Measurements from ENCODE around the gene DBNL.
"Not testable (repeated sequence)": the region's sequence is repeated elsewhere in the genome, so short reads cannot be mapped to it uniquely, and the experiment has no call there.

The DBNL gene

GRCh38 chr7:44044315-44045225 is at the start of gene DBNL:
Gene DBNL, plus strand, starts transcription at chr7:44044702. Its CDS starts 36 bp downstream, at chr7:44044738.
- DNase-seq (ENCODE audit: low spot score) = peak; percentile 98

GRCh38 chr7:43997532-43997931 is 47.0 kb upstream of the DBNL start, which contains the start of gene SPDYE1:
Gene SPDYE1, plus strand, starts transcription at chr7:43997897. Its CDS starts 2,053 bp downstream, at chr7:43999950.
- not testable (repeated sequence) for DNase-seq (ENCODE audit: low spot score)

- not testable (repeated sequence) for DNase-seq (ENCODE audit: low spot score)
These were observed 32.4 kb upstream of the DBNL start for GRCh38 chr7:44012081-44012480.

GRCh38 chr7:44015090-44015489 is 29.4 kb upstream of the DBNL start:
- DNase-seq (ENCODE audit: low spot score) = not testable (repeated sequence)

GRCh38 chr7:44018857-44019807 is 25.4 kb upstream of the DBNL start:
- peak; percentile 95 for DNase-seq (ENCODE audit: low spot score)

GRCh38 chr7:44019825-44020224 is 24.7 kb upstream of the DBNL start:
- not testable (repeated sequence) for DNase-seq (ENCODE audit: low spot score)

GRCh38 chr7:44022069-44022468 is 22.4 kb upstream of the DBNL start:
- not testable (repeated sequence) for DNase-seq (ENCODE audit: low spot score)

GRCh38 chr7:44022796-44023467 is 21.6 kb upstream of the DBNL start:
- DNase-seq (ENCODE audit: low spot score) = not testable (repeated sequence)

GRCh38 chr7:44029433-44029832 is 15.1 kb upstream of the DBNL start:
- DNase-seq (ENCODE audit: low spot score) = not testable (repeated sequence)

- DNase-seq (ENCODE audit: low spot score) = not testable (repeated sequence)
These were observed 14.5 kb upstream of the DBNL start for GRCh38 chr7:44030029-44030428.

- not testable (repeated sequence) for DNase-seq (ENCODE audit: low spot score)
These were observed 13.2 kb upstream of the DBNL start for GRCh38 chr7:44031319-44031718.

GRCh38 chr7:44032031-44032430 is 12.5 kb upstream of the DBNL start:
- DNase-seq (ENCODE audit: low spot score) = not testable (repeated sequence)

GRCh38 chr7:44033971-44034844 is 10.3 kb upstream of the DBNL start:
- DNase-seq (ENCODE audit: low spot score) = not testable (repeated sequence)

GRCh38 chr7:44036364-44036763 is 8.1 kb upstream of the DBNL start:
- not testable (repeated sequence) for DNase-seq (ENCODE audit: low spot score)

- not testable (repeated sequence) for DNase-seq (ENCODE audit: low spot score)
These were observed 6.6 kb upstream of the DBNL start for GRCh38 chr7:44037951-44038350.

GRCh38 chr7:44038553-44038952 is 5.9 kb upstream of the DBNL start:
- DNase-seq (ENCODE audit: low spot score) = not testable (repeated sequence)

GRCh38 chr7:44038961-44039558 is 5.4 kb upstream of the DBNL start:
- peak; percentile 76 for DNase-seq (ENCODE audit: low spot score)

GRCh38 chr7:44039800-44040492 is 4.6 kb upstream of the DBNL start:
- DNase-seq (ENCODE audit: low spot score) = not testable (repeated sequence)

- not testable (repeated sequence) for DNase-seq (ENCODE audit: low spot score)
These were observed 4.0 kb upstream of the DBNL start for GRCh38 chr7:44040493-44040891.

- no peak for DNase-seq (ENCODE audit: low spot score)
These were observed 2.3 kb upstream of the DBNL start for GRCh38 chr7:44042221-44042620.

Data from HuH-7 (cell line).